ENCODE measurements around the gene RBBP7.

GRCh38 chrX:16882702-16883486 lies 12.7 kb upstream of the RBBP7 start:
- TF ChIP-seq CTCF (conservative IDR thresholded peaks at IDR 0.05) (peak; percentile 83), EZH2 (IDR thresholded peaks at IDR 0.05; ENCODE audit: low read depth) (no peak)
